Colon (tissue), 2 donors: ENCODE results near the gene STH.
"Not testable (repeated sequence)": the region's sequence is repeated elsewhere in the genome, so short reads cannot be mapped to it uniquely, and the experiment has no call there.

ENCODE experiments used
- FAIRE-seq: peaks from 2 replicates; lab custom pipeline; 2012; peaks lifted over from hg19 to GRCh38; lab: Jason Lieb, UNC
- donor health status: control.
- donor health status: control.

STH gene

GRCh38 chr17:45998987-45999899 lies at the start of gene STH:
Gene STH, plus strand, starts transcription at chr17:45999250. Its CDS starts 30 bp downstream, at chr17:45999280.
- no peak for FAIRE-seq

GRCh38 chr17:45949755-45950320 lies 49.2 kb upstream of the STH start:
- no peak for FAIRE-seq

GRCh38 chr17:45950888-45951287 lies 48.2 kb upstream of the STH start:
- FAIRE-seq: no peak

- no peak for FAIRE-seq
Observed at GRCh38 chr17:45951403-45951802, 47.6 kb upstream of the STH start.

- no peak for FAIRE-seq
Observed at GRCh38 chr17:45951941-45952340, 47.1 kb upstream of the STH start.

- no peak for FAIRE-seq
Observed at GRCh38 chr17:45952814-45953320, 46.2 kb upstream of the STH start.

- FAIRE-seq: no peak
Observed at GRCh38 chr17:45953561-45953960, 45.5 kb upstream of the STH start.

- no peak for FAIRE-seq
Observed at GRCh38 chr17:45954914-45955313, 44.1 kb upstream of the STH start.

- FAIRE-seq: no peak
Observed at GRCh38 chr17:45955326-45955725, 43.7 kb upstream of the STH start.

- no peak for FAIRE-seq
Observed at GRCh38 chr17:45956090-45956489, 43.0 kb upstream of the STH start.

GRCh38 chr17:45956746-45957145 lies 42.3 kb upstream of the STH start:
- not testable (repeated sequence) for FAIRE-seq

- no peak for FAIRE-seq
Observed at GRCh38 chr17:45958307-45958706, 40.7 kb upstream of the STH start.

GRCh38 chr17:45958994-45959665 lies 39.9 kb upstream of the STH start:
- no peak for FAIRE-seq

GRCh38 chr17:45960311-45960710 lies 38.7 kb upstream of the STH start:
- no peak for FAIRE-seq

- FAIRE-seq: no peak
Observed at GRCh38 chr17:45961206-45961605, 37.8 kb upstream of the STH start.

GRCh38 chr17:45962221-45962972 lies 36.7 kb upstream of the STH start:
- FAIRE-seq: no peak

GRCh38 chr17:45963283-45963682 lies 35.8 kb upstream of the STH start:
- no peak for FAIRE-seq

- FAIRE-seq: no peak
Observed at GRCh38 chr17:45963889-45964288, 35.2 kb upstream of the STH start.

- no peak for FAIRE-seq
Observed at GRCh38 chr17:45964634-45965033, 34.4 kb upstream of the STH start.

GRCh38 chr17:45965812-45966211 lies 33.2 kb upstream of the STH start:
- no peak for FAIRE-seq

- no peak for FAIRE-seq
Observed at GRCh38 chr17:45966606-45967280, 32.3 kb upstream of the STH start.

- FAIRE-seq: no peak
Observed at GRCh38 chr17:45967378-45967777, 31.7 kb upstream of the STH start.
